H1 (cell line): ENCODE results near the gene LFNG. TPM values are rescaled to one million over a fixed set of nuclear protein-coding genes. Genes with fewer than 3 reads are reported as not detected.

Experiments
- CTCF ChIA-PET: fragments of 300-600 bp; sonication (Branson Sonifier 250); formaldehyde crosslinking; loops from one replicate; lab custom pipeline; 2021; ENCODE audit not compliant: partially characterized antibody; lab: Charles Lee
- POLR2A ChIA-PET: fragments of 300-600 bp; sonication (Branson Sonifier 250); formaldehyde crosslinking; loops from one replicate; lab custom pipeline; 2021; ENCODE audit warnings: inconsistent platforms; ENCODE audit not compliant: partially characterized antibody; lab: Charles Lee
- DNase-seq, 2 experiments: peaks; one replicate each; pipeline versions ENCODE4 v3.0.0 to v3.0.0-alpha.2; 2010 to 2022; ENCODE audit warnings: low spot score in 2 of 2, low read depth in 1 of 2, mixed read lengths in 1 of 2
- FAIRE-seq: peaks from 2 replicates; lab custom pipeline; 2011; peaks lifted over from hg19 to GRCh38; lab: Jason Lieb, UNC
- H2AFZ ChIP-seq: 2 replicates; pipeline ENCODE4 v1.8.1; 2012; ENCODE audit warnings: low read length, inconsistent platforms
- H2AK5ac ChIP-seq: 2 replicates; pipeline ENCODE4 v1.6.1; 2013; ENCODE audit warnings: low read depth, low read length
- H2BK120ac ChIP-seq: replicated peaks from 2 replicates; pipeline ENCODE3; 2013; ENCODE audit warnings: low read depth, low read length, inconsistent platforms
- H2BK12ac ChIP-seq: 2 replicates; pipeline ENCODE4 v1.6.1; 2013; ENCODE audit warnings: low read depth, low read length
- H2BK15ac ChIP-seq: 2 replicates; pipeline ENCODE4 v1.6.1; 2013; ENCODE audit warnings: low read length
- H2BK20ac ChIP-seq: 2 replicates; pipeline ENCODE4 v1.6.1; 2013; ENCODE audit warnings: low read length
- H2BK5ac ChIP-seq: 2 replicates; pipeline ENCODE4 v1.6.1; 2013; ENCODE audit warnings: low read depth, low read length
- H3K14ac ChIP-seq: 2 replicates; pipeline ENCODE4 v1.6.1; 2013; ENCODE audit warnings: inconsistent platforms; ENCODE audit not compliant: insufficient read length
- H3K18ac ChIP-seq: 2 replicates; pipeline ENCODE4 v1.6.1; 2013; ENCODE audit warnings: low read length; ENCODE audit errors: extremely low read depth
- H3K23ac ChIP-seq: 2 replicates; pipeline ENCODE4 v1.6.1; 2013; ENCODE audit warnings: inconsistent platforms; ENCODE audit not compliant: insufficient read length
- H3K23me2 ChIP-seq: 2 replicates; pipeline ENCODE4 v1.6.1; 2013; ENCODE audit warnings: low read depth, low read length
- H3K27ac ChIP-seq: 2 replicates; pipeline ENCODE4 v1.6.1; 2011; ENCODE audit warnings: low read depth, low read length, inconsistent platforms
- H3K27me3 ChIP-seq, 4 experiments: replicated peaks in 1 of 4; 1 replicate in 1 of 4; 2 replicates in 3 of 4; pipeline versions ENCODE4 v1.6.1 to v1.8.1; 2011 to 2013; ENCODE audit warnings: low read length in 3 of 4, mild to moderate bottlenecking in 3 of 4, inconsistent platforms in 2 of 4, mixed read lengths in 2 of 4, moderate library complexity in 1 of 4; ENCODE audit not compliant: control insufficient read depth in 3 of 4, insufficient read depth in 3 of 4; ENCODE audit errors: extremely low read depth in 1 of 4
- H3K36me3 ChIP-seq, 4 experiments: 2 replicates each; pipeline versions ENCODE4 v1.6.1 to v1.8.1; 2011 to 2013; ENCODE audit warnings: mild to moderate bottlenecking in 4 of 4, low read length in 3 of 4, moderate library complexity in 2 of 4, control low read depth in 1 of 4, inconsistent platforms in 1 of 4; ENCODE audit not compliant: insufficient read depth in 4 of 4, control insufficient read depth in 2 of 4
- H3K4ac ChIP-seq: replicated peaks from 2 replicates; pipeline ENCODE3; 2013; ENCODE audit warnings: low read length, low read depth, mixed read lengths, inconsistent platforms; ENCODE audit not compliant: insufficient read length
- H3K4me1 ChIP-seq, 4 experiments: replicated peaks in 1 of 4; 1 replicate in 1 of 4; 2 replicates in 3 of 4; pipeline versions ENCODE4 v1.6.1 to v1.8.1; 2011 to 2013; ENCODE audit warnings: low read length in 3 of 4, inconsistent platforms in 2 of 4, mixed read lengths in 1 of 4; ENCODE audit not compliant: insufficient read depth in 4 of 4, control insufficient read depth in 3 of 4
- H3K4me2 ChIP-seq, 2 experiments: 2 replicates each; pipeline versions ENCODE4 v1.6.1 to v1.8.1; 2011 to 2013; ENCODE audit warnings: low read depth in 2 of 2, low read length in 2 of 2, control low read depth in 1 of 2, inconsistent platforms in 1 of 2, mild to moderate bottlenecking in 1 of 2; ENCODE audit not compliant: insufficient read depth in 1 of 2
- H3K4me3 ChIP-seq, 4 experiments: fragments of 200-600, 300-600 bp in 1 of 4; sonication (generic), shearing (Covaris generic), sonication (Bioruptor Twin) in 1 of 4; 2 replicates each; pipeline versions ENCODE4 v1.5.1 to v1.8.1; 2011 to 2016; ENCODE audit warnings: low read length in 4 of 4, low read depth in 3 of 4, control low read depth in 2 of 4, inconsistent platforms in 2 of 4, mild to moderate bottlenecking in 2 of 4, mixed read lengths in 1 of 4, moderate library complexity in 1 of 4; ENCODE audit not compliant: insufficient read depth in 2 of 4; ENCODE audit errors: extremely low read depth in 1 of 4
- H3K56ac ChIP-seq: replicated peaks from 2 replicates; pipeline ENCODE3; 2013; ENCODE audit warnings: low read depth, mild to moderate bottlenecking, mixed read lengths, low read length, inconsistent platforms; ENCODE audit not compliant: insufficient read length
- H3K79me1 ChIP-seq: 2 replicates; pipeline ENCODE4 v1.6.1; 2013; ENCODE audit warnings: low read depth, low read length, control low read depth
- H3K79me2 ChIP-seq, 2 experiments: 2 replicates each; pipeline versions ENCODE4 v1.6.1 to v1.8.1; 2012 to 2013; ENCODE audit warnings: low read length in 2 of 2, mild to moderate bottlenecking in 2 of 2, inconsistent platforms in 1 of 2; ENCODE audit not compliant: insufficient read depth in 2 of 2, control insufficient read depth in 1 of 2
- H3K9ac ChIP-seq, 4 experiments: replicated peaks in 1 of 4; 1 replicate in 1 of 4; 2 replicates in 3 of 4; pipeline versions ENCODE4 v1.6.1 to v1.8.1; 2011 to 2013; ENCODE audit warnings: low read depth in 3 of 4, low read length in 3 of 4, control low read depth in 2 of 4, mild to moderate bottlenecking in 2 of 4, moderate library complexity in 2 of 4, inconsistent platforms in 1 of 4; ENCODE audit errors: extremely low read depth in 1 of 4
- H3K9me3 ChIP-seq, 2 experiments: 2 replicates each; pipeline versions ENCODE4 v1.6.1 to v1.8.1; 2012 to 2013; ENCODE audit warnings: mild to moderate bottlenecking in 2 of 2, moderate library complexity in 2 of 2, control low read depth in 1 of 2, inconsistent platforms in 1 of 2, low read depth in 1 of 2, low read length in 1 of 2, mixed read lengths in 1 of 2; ENCODE audit not compliant: insufficient read depth in 2 of 2
- H4K20me1 ChIP-seq, 2 experiments: replicated peaks in 1 of 2; 2 replicates each; pipeline versions ENCODE3 to v1.8.1; 2011 to 2013; ENCODE audit warnings: inconsistent platforms in 2 of 2, low read length in 2 of 2, mild to moderate bottlenecking in 1 of 2; ENCODE audit not compliant: insufficient read depth in 2 of 2, control insufficient read depth in 1 of 2
- H4K5ac ChIP-seq: 2 replicates; pipeline ENCODE4 v1.6.1; 2013; ENCODE audit warnings: low read length, low read depth, mixed read lengths, inconsistent platforms; ENCODE audit not compliant: insufficient read length
- H4K8ac ChIP-seq: 2 replicates; pipeline ENCODE4 v1.8.0; 2013; ENCODE audit warnings: mild to moderate bottlenecking, moderate library complexity, low read length, inconsistent platforms; ENCODE audit not compliant: insufficient read depth; ENCODE audit errors: extremely low read depth
- H4K91ac ChIP-seq: replicated peaks from 2 replicates; pipeline ENCODE3; 2013; ENCODE audit warnings: low read length, mixed read lengths, inconsistent platforms; ENCODE audit not compliant: insufficient read length
- BRCA1 ChIP-seq: IDR thresholded peaks from 2 replicates; pipeline ENCODE4 v1.6.1; 2012; ENCODE audit warnings: low read depth, low read length, improper control_type of control experiment
- CBX5 ChIP-seq: fragments of 300-800, 300-1000 bp; sonication (generic); IDR thresholded peaks from 2 replicates; pipeline ENCODE4 v1.7.1; 2016; ENCODE audit warnings: antibody characterized with exemption, low read length, low read depth
- EZH2 ChIP-seq: fragments of 200-600 bp; sonication (generic); IDR thresholded peaks from 2 replicates; pipeline ENCODE4 v1.7.1; 2012; ENCODE audit warnings: low read depth, mild to moderate bottlenecking, moderate library complexity, low read length, inconsistent platforms; ENCODE audit not compliant: severe bottlenecking
- GABPA ChIP-seq: IDR thresholded peaks from 2 replicates; pipeline ENCODE4 v1.6.1; 2011; ENCODE audit warnings: mild to moderate bottlenecking, low read length, moderate library complexity, borderline replicate concordance; ENCODE audit not compliant: insufficient read depth
- HDAC6 ChIP-seq: IDR thresholded peaks from one replicate; pipeline ENCODE4 v1.7.1; 2012; ENCODE audit warnings: low read depth, mild to moderate bottlenecking, inconsistent platforms, low read length, moderate library complexity
- PHF8 ChIP-seq: fragments of 200-600 bp; sonication (generic); conservative IDR thresholded peaks from 2 replicates; pipeline ENCODE4 v1.7.1; 2012; ENCODE audit warnings: low read depth, mild to moderate bottlenecking, inconsistent platforms, low read length, moderate library complexity
- RBBP5 ChIP-seq: IDR thresholded peaks from 2 replicates; pipeline ENCODE4 v1.7.1; 2012; ENCODE audit warnings: low read depth, mild to moderate bottlenecking, inconsistent platforms, low read length, moderate library complexity, borderline replicate concordance
- SIRT6 ChIP-seq: IDR thresholded peaks from one replicate; pipeline ENCODE4 v1.7.1; 2012; ENCODE audit warnings: low read length, inconsistent platforms
- SP1 ChIP-seq: IDR thresholded peaks from 2 replicates; pipeline ENCODE4 v1.6.1; 2011; ENCODE audit warnings: low read depth, low read length
- TAF1 ChIP-seq: IDR thresholded peaks from 2 replicates; pipeline ENCODE4 v1.6.1; 2011; ENCODE audit warnings: mild to moderate bottlenecking, low read depth, low read length
- USF2 ChIP-seq: IDR thresholded peaks from 2 replicates; pipeline ENCODE4 v1.6.1; 2011; ENCODE audit warnings: low read length, improper control_type of control experiment
- WGBS, 2 experiments: shearing (Covaris generic) in 1 of 2; methylation state at CpG; one replicate each; pipeline versions ENCODE4 v1.1.6 to v1.1.7; 2013 to 2015; ENCODE audit warnings: low lambda C conversion rate in 2 of 2, mixed read lengths in 2 of 2, inconsistent platforms in 1 of 2, low coverage in 1 of 2, missing lambda C conversion rate in 1 of 2; ENCODE audit not compliant: insufficient replicate concordance in 2 of 2, insufficient coverage in 1 of 2, insufficient read length in 1 of 2; ENCODE audit errors: extremely low coverage in 1 of 2, missing lambda C conversion rate in 1 of 2; 5-methylcytosine and 5-hydroxymethylcytosine counted together
- polyA plus RNA-seq, 7 experiments: library from polyadenylated mRNA; depleted of rRNA in 3 of 7; stranded (reverse) in 5 of 7; unstranded in 2 of 7; fragments of >200 nt in 5 of 7; fragments of 200-250 nt in 2 of 7; gene quantifications; 1 replicate in 5 of 7; 2 replicates in 1 of 7; 4 replicates in 1 of 7; pipeline versions ENCODE4 v1.2.1 to v1.2.3, GENCODE V29; 2011 to 2013; ENCODE audit warnings: missing spikeins in 2 of 7, mixed read lengths in 2 of 7
- total RNA-seq: library from RNA; stranded (reverse); fragmentation: NEBNext Ultra II Directional; extraction: Animal tissue kit (Norgen Biotek cat#: 25700); gene quantifications from 2 replicates; pipeline ENCODE4 v1.2.1, GENCODE V29; 2021

The LFNG gene
- total and polyA plus RNA-seq, 2 of the 8 experiments (the other 6 are each of a cell fraction or from before 2014, with no cell fraction given) = 31.6 to 35.6 TPM

GRCh38 chr7:2566890-2567678 is 47.5 kb downstream of the LFNG start:
- Histone ChIP-seq H4K5ac (no peak overlapping the region), H3K36me3 (no peaks in the 10 kb centered on the region), H3K4me2 (no peak overlapping the region), H2AK5ac (no peak overlapping the region), H3K23me2 (no peaks in the 10 kb centered on the region; the same call in 1 of the 2 replicates), H2BK12ac (no peak overlapping the region), H3K79me1 (peaks cover 4% of the 10 kb centered on the region), H4K91ac (no peak overlapping the region), H2BK120ac (no peak overlapping the region), H3K18ac (no peak overlapping the region), H3K23ac (no peak overlapping the region), H3K9ac (no peak overlapping the region), H2AFZ (no peak overlapping the region), H3K4me3 (no peak overlapping the region), H2BK5ac (no peak overlapping the region), H3K14ac (no peak overlapping the region), H3K4me1 (peaks cover 0 to 6% (median 1%) of the 10 kb centered on the region in 4 experiments; a peak in 4 of 7 replicates), H3K27ac (no peak overlapping the region), H2BK15ac (peak overlapping the region; percentile 31; the same call in 1 of the 2 replicates), H3K9me3 (no peaks in the 10 kb centered on the region), H3K79me2 (no peaks in the 10 kb centered on the region), H3K27me3 (no peaks in the 10 kb centered on the region), H4K20me1 (peaks cover 0 to 4% of the 10 kb centered on the region in 2 experiments), H4K8ac (no peak overlapping the region), H3K56ac (no peak overlapping the region), H2BK20ac (no peak overlapping the region), H3K4ac (no peak overlapping the region)
- DNase-seq (no peak), FAIRE-seq (no peak)
- ChIA-PET POLR2A (interaction anchor here (0.8 to 1.6 kb wide), 4 partner anchors 11 to 44 kb away, joined by 3 to 4 read pairs (median 3); partner anchors contain the start of gene BRAT1), CTCF (interaction anchor here (0.6 to 3.4 kb wide), 47 partner anchors 9 to 152 kb away, joined by 3 to 27 read pairs (median 4); partner anchors contain the start of gene TTYH3)
- 83% methylated on average over 28 of the region's 28 CpGs; no CpG with 5 or more reads in 1 of the 2 experiments for WGBS, 2 experiments
- TF ChIP-seq GABPA (no peak), RBBP5 (no peak), TAF1 (no peak), EZH2 (no peak), CBX5 (no peak), SP1 (no peak), BRCA1 (no peak), PHF8 (no peak), HDAC6 (no peak), USF2 (no peak), SIRT6 (no peak)
